HCT116 (cell line): ENCODE data around the gene SUFU.

Experiments
- JUND ChIP-seq: IDR thresholded peaks from 2 replicates; pipeline ENCODE4 v1.6.1; 2012
- RAD21 ChIP-seq: IDR thresholded peaks from 2 replicates; pipeline ENCODE4 v1.6.1; 2012; ENCODE audit warnings: low read depth, mild to moderate bottlenecking
- SP1 ChIP-seq: IDR thresholded peaks from 2 replicates; pipeline ENCODE4 v1.6.1; 2012; ENCODE audit warnings: low read depth
- TF ChIP-seq, protein P1 (sequence below): IDR thresholded peaks from 2 replicates; pipeline ENCODE4 v1.6.1; 2012

DNA sequence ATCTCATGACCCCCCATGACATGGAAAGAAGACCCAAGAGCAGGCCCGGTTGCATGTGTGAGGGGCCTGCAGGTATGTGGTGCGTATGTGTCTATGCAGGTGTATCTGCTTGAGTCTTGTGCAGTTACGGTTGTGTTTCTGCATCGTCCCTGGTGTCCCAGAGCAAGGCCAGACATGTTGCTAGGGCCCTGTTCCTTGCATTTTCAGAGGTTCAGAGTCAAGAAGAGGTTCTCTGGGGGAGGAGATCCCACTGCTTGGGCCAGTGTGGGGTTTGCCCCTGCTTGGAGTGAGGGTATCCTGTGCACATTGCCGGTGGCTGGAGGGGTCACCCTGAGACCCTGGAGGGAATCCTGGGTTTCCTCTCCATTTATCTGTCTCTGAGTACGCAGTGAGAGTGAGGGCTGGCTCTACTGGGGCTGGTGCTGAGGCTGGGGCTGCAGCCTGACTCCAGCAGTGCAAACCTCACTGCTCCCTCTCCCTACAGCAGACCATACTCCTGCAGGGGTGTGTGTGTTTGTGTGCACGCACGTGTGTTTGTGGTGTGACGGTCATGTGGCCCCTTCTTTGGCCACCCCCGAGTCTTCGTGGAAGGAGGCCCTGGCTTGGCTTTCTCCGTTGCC is 144.6 kb downstream of the SUFU start:
- TF ChIP-seq, protein P1, sequence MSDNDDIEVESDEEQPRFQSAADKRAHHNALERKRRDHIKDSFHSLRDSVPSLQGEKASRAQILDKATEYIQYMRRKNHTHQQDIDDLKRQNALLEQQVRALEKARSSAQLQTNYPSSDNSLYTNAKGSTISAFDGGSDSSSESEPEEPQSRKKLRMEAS, result no peak
- TF ChIP-seq RAD21 (no peak), SP1 (no peak), JUND (no peak)
